Peyer's patch (tissue), 4 donors: ENCODE data around the gene ING4.

ENCODE experiments used
- POLR2A ChIP-seq, 2 donors: fragments of 450-650 bp; IDR thresholded peaks; one replicate each; pipeline ENCODE4 v1.5.1; 2017; ENCODE audit warnings: antibody characterized with exemption in 2 of 2, mild to moderate bottlenecking in 2 of 2, moderate library complexity in 2 of 2
- TF ChIP-seq, protein P1 (sequence below), 6 experiments: fragments of 450-650 bp in 4 of 6; fragments of 200-600 bp in 2 of 6; sonication (generic) in 1 of 6; IDR thresholded peaks; one replicate each; pipeline ENCODE4 v1.5.1; 2017 to 2019; ENCODE audit warnings: antibody characterized with exemption in 6 of 6, mild to moderate bottlenecking in 3 of 6, moderate library complexity in 1 of 6

DNA sequence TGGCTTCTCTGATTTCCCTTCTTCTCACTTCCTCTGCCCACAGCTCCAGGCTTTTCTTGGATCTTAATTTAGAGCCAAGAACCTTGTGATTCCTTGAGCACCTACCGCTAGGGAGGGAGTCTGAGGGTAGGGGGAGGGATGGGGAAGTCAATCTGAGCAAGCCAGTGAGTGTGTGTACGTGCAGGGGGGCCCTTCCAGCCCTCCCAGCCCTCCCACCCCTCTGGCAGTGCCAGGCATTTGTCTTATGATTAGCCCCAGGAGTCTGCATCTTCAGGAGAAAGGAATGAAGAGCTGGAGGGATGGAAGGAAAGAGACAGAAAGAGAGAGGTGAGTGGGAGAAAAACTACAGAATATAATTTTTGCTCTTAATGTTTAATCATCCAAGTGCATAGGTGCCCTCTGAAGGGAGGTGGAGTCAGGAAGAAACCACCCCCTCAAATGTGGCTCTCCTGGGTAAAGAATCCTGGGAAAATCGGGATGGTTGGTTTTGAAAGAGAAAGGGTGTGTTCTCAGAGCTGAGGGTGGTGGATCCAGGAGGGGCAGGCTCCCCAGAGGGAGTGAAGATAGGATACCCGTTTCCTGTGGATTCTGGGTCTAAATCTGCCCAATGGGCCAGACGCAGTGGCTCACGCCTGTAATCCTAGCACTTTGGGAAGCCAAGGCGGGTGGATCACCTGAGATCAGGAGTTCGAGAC, 35.6 kb upstream of the ING4 start:
- TF ChIP-seq, protein P1, sequence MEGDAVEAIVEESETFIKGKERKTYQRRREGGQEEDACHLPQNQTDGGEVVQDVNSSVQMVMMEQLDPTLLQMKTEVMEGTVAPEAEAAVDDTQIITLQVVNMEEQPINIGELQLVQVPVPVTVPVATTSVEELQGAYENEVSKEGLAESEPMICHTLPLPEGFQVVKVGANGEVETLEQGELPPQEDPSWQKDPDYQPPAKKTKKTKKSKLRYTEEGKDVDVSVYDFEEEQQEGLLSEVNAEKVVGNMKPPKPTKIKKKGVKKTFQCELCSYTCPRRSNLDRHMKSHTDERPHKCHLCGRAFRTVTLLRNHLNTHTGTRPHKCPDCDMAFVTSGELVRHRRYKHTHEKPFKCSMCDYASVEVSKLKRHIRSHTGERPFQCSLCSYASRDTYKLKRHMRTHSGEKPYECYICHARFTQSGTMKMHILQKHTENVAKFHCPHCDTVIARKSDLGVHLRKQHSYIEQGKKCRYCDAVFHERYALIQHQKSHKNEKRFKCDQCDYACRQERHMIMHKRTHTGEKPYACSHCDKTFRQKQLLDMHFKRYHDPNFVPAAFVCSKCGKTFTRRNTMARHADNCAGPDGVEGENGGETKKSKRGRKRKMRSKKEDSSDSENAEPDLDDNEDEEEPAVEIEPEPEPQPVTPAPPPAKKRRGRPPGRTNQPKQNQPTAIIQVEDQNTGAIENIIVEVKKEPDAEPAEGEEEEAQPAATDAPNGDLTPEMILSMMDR (IDR thresholded peaks at IDR 0.05) = no peak
- TF ChIP-seq POLR2A (IDR thresholded peaks at IDR 0.05) = no peak
